H9 (cell line): ENCODE data around the gene PLCL1. TPM values are rescaled to one million over a fixed set of nuclear protein-coding genes. Genes with fewer than 3 reads are reported as not detected.

Experiments used
- DNase-seq: peaks from one replicate; pipeline ENCODE4 v3.0.0-alpha.2; 2017
- H2AFZ ChIP-seq: one replicate; pipeline ENCODE4 v1.6.1; 2013; ENCODE audit warnings: mild to moderate bottlenecking, low read length, control low read depth, moderate library complexity
- H2AK5ac ChIP-seq: 2 replicates; pipeline ENCODE4 v1.6.1; 2013; ENCODE audit warnings: low read length, control low read depth, mixed read lengths; ENCODE audit not compliant: insufficient read length
- H2BK120ac ChIP-seq: one replicate; pipeline ENCODE4 v1.6.1; 2013; ENCODE audit warnings: low read depth, mild to moderate bottlenecking, low read length, control low read depth, inconsistent platforms; ENCODE audit not compliant: poor library complexity, severe bottlenecking
- H2BK12ac ChIP-seq: 2 replicates; pipeline ENCODE4 v1.6.1; 2013; ENCODE audit warnings: low read length, control low read depth, mixed read lengths, low read depth; ENCODE audit not compliant: insufficient read length
- H2BK15ac ChIP-seq: 2 replicates; pipeline ENCODE4 v1.6.1; 2013; ENCODE audit warnings: low read depth, low read length, control low read depth
- H2BK20ac ChIP-seq: one replicate; pipeline ENCODE4 v1.6.1; 2013; ENCODE audit warnings: low read depth, mild to moderate bottlenecking, low read length, control low read depth, inconsistent platforms; ENCODE audit not compliant: poor library complexity, severe bottlenecking
- H2BK5ac ChIP-seq: 2 replicates; pipeline ENCODE4 v1.6.1; 2013; ENCODE audit warnings: low read length, control low read depth, mixed read lengths; ENCODE audit not compliant: insufficient read length
- H3K14ac ChIP-seq: 2 replicates; pipeline ENCODE4 v1.6.1; 2013; ENCODE audit warnings: low read length, control low read depth; ENCODE audit not compliant: insufficient read depth
- H3K18ac ChIP-seq: 2 replicates; pipeline ENCODE4 v1.6.1; 2013; ENCODE audit warnings: low read depth, mild to moderate bottlenecking, mixed read lengths, low read length, control low read depth; ENCODE audit not compliant: insufficient read length
- H3K23ac ChIP-seq: 2 replicates; pipeline ENCODE4 v1.6.1; 2013; ENCODE audit warnings: low read length, control low read depth, mixed read lengths, low read depth; ENCODE audit not compliant: insufficient read length
- H3K23me2 ChIP-seq: 2 replicates; pipeline ENCODE4 v1.6.1; 2013; ENCODE audit warnings: low read depth, mild to moderate bottlenecking, mixed read lengths, low read length, control low read depth; ENCODE audit not compliant: insufficient read length, poor library complexity, severe bottlenecking
- H3K27ac ChIP-seq: 2 replicates; pipeline ENCODE4 v1.5.1; 2013; ENCODE audit warnings: low read length, control low read depth, mixed read lengths, low read depth; ENCODE audit not compliant: insufficient read length
- H3K27me3 ChIP-seq: 2 replicates; pipeline ENCODE4 v1.6.1; 2013; ENCODE audit warnings: low read length, control low read depth, inconsistent platforms; ENCODE audit not compliant: insufficient read depth
- H3K4ac ChIP-seq: 2 replicates; pipeline ENCODE4 v1.6.1; 2013; ENCODE audit warnings: low read depth, mild to moderate bottlenecking, control low read depth, inconsistent platforms, low read length, moderate library complexity
- H3K4me1 ChIP-seq: 2 replicates; pipeline ENCODE4 v1.6.1; 2013; ENCODE audit warnings: low read length, control low read depth, inconsistent platforms; ENCODE audit not compliant: insufficient read depth
- H3K4me2 ChIP-seq: 2 replicates; pipeline ENCODE4 v1.6.1; 2013; ENCODE audit warnings: low read length, control low read depth, mixed read lengths; ENCODE audit not compliant: insufficient read length, insufficient read depth
- H3K56ac ChIP-seq: 2 replicates; pipeline ENCODE4 v1.6.1; 2013; ENCODE audit warnings: low read depth, mild to moderate bottlenecking, mixed read lengths, low read length, control low read depth; ENCODE audit not compliant: insufficient read length
- H3K79me1 ChIP-seq: 2 replicates; pipeline ENCODE4 v1.6.1; 2013; ENCODE audit warnings: low read depth, mild to moderate bottlenecking, moderate library complexity, low read length, control low read depth, inconsistent platforms; ENCODE audit not compliant: insufficient read depth, poor library complexity, severe bottlenecking
- H3K79me2 ChIP-seq: 2 replicates; pipeline ENCODE4 v1.6.1; 2013; ENCODE audit warnings: low read length, control low read depth, inconsistent platforms; ENCODE audit not compliant: insufficient read depth
- H3K9ac ChIP-seq: 2 replicates; pipeline ENCODE4 v1.6.1; 2013; ENCODE audit warnings: low read length, control low read depth, mixed read lengths; ENCODE audit not compliant: insufficient read length; ENCODE audit errors: extremely low read depth
- H3K9me3 ChIP-seq: one replicate; pipeline ENCODE4 v1.6.1; 2013; ENCODE audit warnings: low read depth, low read length, inconsistent platforms; ENCODE audit not compliant: control insufficient read depth
- H3T11ph ChIP-seq: one replicate; pipeline ENCODE4 v1.6.1; 2013; ENCODE audit warnings: mild to moderate bottlenecking, low read length, control low read depth, inconsistent platforms
- H4K20me1 ChIP-seq: one replicate; pipeline ENCODE4 v1.6.1; 2013; ENCODE audit not compliant: control insufficient read depth, insufficient read length, insufficient read depth
- H4K5ac ChIP-seq: 2 replicates; pipeline ENCODE4 v1.6.1; 2013; ENCODE audit warnings: low read depth, mild to moderate bottlenecking, mixed read lengths, low read length, control low read depth; ENCODE audit not compliant: insufficient read length
- H4K8ac ChIP-seq: replicated peaks from 2 replicates; pipeline ENCODE4 v1.6.1; 2013; ENCODE audit warnings: low read length, control low read depth, mixed read lengths, low read depth; ENCODE audit not compliant: insufficient read length
- H4K91ac ChIP-seq: 2 replicates; pipeline ENCODE4 v1.6.1; 2013; ENCODE audit warnings: low read depth, mild to moderate bottlenecking, moderate library complexity, mixed read lengths, low read length, control low read depth; ENCODE audit not compliant: insufficient read length
- H3K27ac Mint-ChIP-seq, 3 experiments: 2 replicates in 2 of 3; 3 replicates in 1 of 3; pipeline ENCODE4 v1.8.0; 2020 to 2021; ENCODE audit warnings: mixed read lengths in 3 of 3, mild to moderate bottlenecking in 1 of 3, moderate library complexity in 1 of 3
- H3K27me3 Mint-ChIP-seq: 2 replicates; pipeline ENCODE4 v1.8.0; 2021; ENCODE audit warnings: low read depth, mild to moderate bottlenecking, moderate library complexity, mixed read lengths
- H3K36me3 Mint-ChIP-seq, 3 experiments: 2 replicates in 2 of 3; 3 replicates in 1 of 3; pipeline ENCODE4 v1.8.0; 2020 to 2021; ENCODE audit warnings: low read depth in 3 of 3, mixed read lengths in 3 of 3; ENCODE audit not compliant: insufficient read depth in 1 of 3
- H3K4me1 Mint-ChIP-seq, 2 experiments: 2 replicates each; pipeline ENCODE4 v1.8.0; 2020; ENCODE audit warnings: mixed read lengths in 2 of 2
- H3K4me3 Mint-ChIP-seq, 2 experiments: 2 replicates in 1 of 2; 3 replicates in 1 of 2; pipeline ENCODE4 v1.8.0; 2020 to 2021; ENCODE audit warnings: mild to moderate bottlenecking in 2 of 2, mixed read lengths in 2 of 2, moderate library complexity in 1 of 2
- H3K9me3 Mint-ChIP-seq, 2 experiments: 2 replicates in 1 of 2; 3 replicates in 1 of 2; pipeline ENCODE4 v1.8.0; 2020; ENCODE audit warnings: mild to moderate bottlenecking in 2 of 2, mixed read lengths in 2 of 2, moderate library complexity in 1 of 2
- WGBS: extraction: QIAGEN DNeasy Blood & Tissue Kit; methylation state at CpG from one replicate; pipeline ENCODE4 v1.1.7; 2013; ENCODE audit warnings: missing lambda C conversion rate, low lambda C conversion rate, mixed read lengths; ENCODE audit not compliant: insufficient read length; ENCODE audit errors: extremely low coverage; 5-methylcytosine and 5-hydroxymethylcytosine counted together
- total RNA-seq: library from RNA; stranded (reverse); gene quantifications from 2 replicates; pipeline ENCODE4 v1.2.1, GENCODE V29; 2021
- TF ChIP-seq, protein P1 (sequence below): fragments of 200-600 bp; sonication (generic); conservative IDR thresholded peaks from 3 replicates; pipeline ENCODE4 v1.8.0; 2021; ENCODE audit warnings: antibody characterized with exemption, mild to moderate bottlenecking

Gene PLCL1
- total RNA-seq, 1 experiment from 2014 or later = 0.04 TPM

DNA sequence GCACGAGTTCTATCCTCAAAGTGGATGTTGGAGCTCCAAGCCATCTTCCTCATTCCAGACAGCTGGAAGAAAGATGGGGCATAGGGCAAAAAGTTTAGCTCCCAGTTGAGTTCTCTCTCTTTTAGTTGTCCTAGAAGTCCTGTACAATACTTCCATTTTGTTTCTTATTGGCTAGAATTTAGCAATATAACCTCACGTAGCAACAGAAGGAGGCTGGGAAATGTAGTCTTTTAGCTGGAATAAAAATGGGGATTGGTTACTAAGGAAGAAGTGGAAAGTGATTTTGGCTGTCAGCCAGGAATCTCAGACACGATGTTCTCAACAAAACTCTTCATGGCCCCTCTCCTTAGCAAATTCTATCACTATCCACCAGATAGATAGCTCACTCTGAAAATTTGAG lies 79.9 kb downstream of the PLCL1 start:
- Histone ChIP-seq H2BK15ac (no peak overlapping the region), H2AFZ (peak overlapping the region; percentile 62), H3K14ac (no peak overlapping the region), H2AK5ac (no peak overlapping the region), H3T11ph (no peak overlapping the region), H2BK5ac (no peak overlapping the region), H4K20me1 (no peaks in the 10 kb centered on the region), H4K5ac (no peak overlapping the region), H3K4me2 (no peak overlapping the region), H3K27ac (no peak overlapping the region), H3K56ac (no peak overlapping the region), H4K91ac (no peak overlapping the region), H3K4ac (no peak overlapping the region), H3K9ac (no peak overlapping the region), H2BK12ac (no peak overlapping the region), H2BK120ac (no peak overlapping the region), H3K23ac (no peak overlapping the region), H3K4me1 (no peaks in the 10 kb centered on the region; the same call in 1 of the 2 replicates), H3K79me2 (no peaks in the 10 kb centered on the region), H3K79me1 (no peaks in the 10 kb centered on the region), H3K23me2 (no peaks in the 10 kb centered on the region), H3K18ac (no peak overlapping the region), H2BK20ac (no peak overlapping the region), H3K27me3 (no peaks in the 10 kb centered on the region), H3K9me3 (no peaks in the 10 kb centered on the region), H4K8ac (no peak overlapping the region)
- DNase-seq = no peak
- TF ChIP-seq, protein P1, sequence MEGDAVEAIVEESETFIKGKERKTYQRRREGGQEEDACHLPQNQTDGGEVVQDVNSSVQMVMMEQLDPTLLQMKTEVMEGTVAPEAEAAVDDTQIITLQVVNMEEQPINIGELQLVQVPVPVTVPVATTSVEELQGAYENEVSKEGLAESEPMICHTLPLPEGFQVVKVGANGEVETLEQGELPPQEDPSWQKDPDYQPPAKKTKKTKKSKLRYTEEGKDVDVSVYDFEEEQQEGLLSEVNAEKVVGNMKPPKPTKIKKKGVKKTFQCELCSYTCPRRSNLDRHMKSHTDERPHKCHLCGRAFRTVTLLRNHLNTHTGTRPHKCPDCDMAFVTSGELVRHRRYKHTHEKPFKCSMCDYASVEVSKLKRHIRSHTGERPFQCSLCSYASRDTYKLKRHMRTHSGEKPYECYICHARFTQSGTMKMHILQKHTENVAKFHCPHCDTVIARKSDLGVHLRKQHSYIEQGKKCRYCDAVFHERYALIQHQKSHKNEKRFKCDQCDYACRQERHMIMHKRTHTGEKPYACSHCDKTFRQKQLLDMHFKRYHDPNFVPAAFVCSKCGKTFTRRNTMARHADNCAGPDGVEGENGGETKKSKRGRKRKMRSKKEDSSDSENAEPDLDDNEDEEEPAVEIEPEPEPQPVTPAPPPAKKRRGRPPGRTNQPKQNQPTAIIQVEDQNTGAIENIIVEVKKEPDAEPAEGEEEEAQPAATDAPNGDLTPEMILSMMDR = no peak
- Mint-ChIP-seq H3K27ac (no peak overlapping the region), H3K27me3 (no peaks in the 10 kb centered on the region), H3K4me3 (no peak overlapping the region), H3K36me3 (no peaks in the 10 kb centered on the region), H3K4me1 (peaks cover 4% of the 10 kb centered on the region in 2 experiments), H3K9me3 (no peaks in the 10 kb centered on the region)
- WGBS = no CpG with 5 or more reads among the region's 3 CpGs
